ENCODE measurements around the gene ARSI.

The ARSI gene
- long read RNA-seq, partial matches to known transcripts, result 0 of 1 reads
- long read RNA-seq, other reads (novel, unspliced or antisense), result 1 of 1 reads

DNA sequence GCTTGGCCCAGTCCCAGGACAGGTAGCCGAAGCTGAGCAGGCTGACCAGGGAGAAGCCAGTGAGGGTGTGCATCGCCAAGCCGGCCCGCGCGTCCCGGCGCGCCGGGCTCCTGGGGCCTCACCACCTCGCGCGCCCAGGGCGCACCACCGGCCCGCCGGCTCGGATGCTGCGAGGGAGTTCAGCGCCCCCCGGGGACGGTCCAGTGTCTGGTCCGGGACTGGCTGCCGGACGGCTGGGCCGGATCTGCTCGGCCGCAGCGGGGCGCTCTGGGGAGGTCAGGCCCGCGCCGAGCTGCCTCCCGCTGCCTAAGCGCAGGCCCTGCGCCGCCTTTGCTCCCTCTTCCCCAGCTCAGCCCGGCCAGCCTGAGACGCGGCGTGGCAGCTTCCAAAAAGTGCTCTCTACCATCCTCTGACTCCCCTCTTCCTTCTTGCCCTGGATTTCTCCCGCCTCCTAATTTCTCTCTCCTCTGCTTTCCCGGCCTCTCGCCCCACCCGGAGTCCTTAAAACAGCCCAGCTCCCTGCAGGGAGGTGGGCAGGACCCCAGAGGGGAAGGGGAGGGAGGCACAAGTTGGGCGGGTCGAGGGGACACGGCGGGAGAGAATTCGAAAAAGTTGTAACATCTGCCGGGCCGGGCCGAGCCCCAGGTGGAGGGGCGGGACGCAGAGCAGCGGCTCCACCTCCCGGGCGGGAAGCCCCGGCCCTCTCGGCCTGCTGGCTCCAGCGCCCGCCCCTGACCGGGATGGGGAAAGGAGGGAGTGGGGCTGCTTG lies at the start of gene ARSI:
ARSI (minus strand) TSS at position 605 of the 769 bp plus-strand sequence; CDS start at position 73, 532 bp downstream.
- Histone ChIP-seq H3K27me3 (ENCODE audit: insufficient read depth, poor library complexity, severe bottlenecking) (peaks cover 36% of the 10 kb centered on the region), H3K4me3 (replicated peaks; ENCODE audit: insufficient read depth, low read length) (no peak within 1 kb of the TSS), H3K27ac (replicated peaks) (no peak within 1 kb of the TSS)
- no peak for TF ChIP-seq POLR2AphosphoS5 (IDR thresholded peaks at IDR 0.05; ENCODE audit: low read depth)
- TF ChIP-seq GABPA (IDR thresholded peaks at IDR 0.05; ENCODE audit: low read depth), result no peak
- TF ChIP-seq SPI1 (IDR thresholded peaks at IDR 0.05; ENCODE audit: borderline replicate concordance, low read depth), result no peak
- TF ChIP-seq, protein P1, sequence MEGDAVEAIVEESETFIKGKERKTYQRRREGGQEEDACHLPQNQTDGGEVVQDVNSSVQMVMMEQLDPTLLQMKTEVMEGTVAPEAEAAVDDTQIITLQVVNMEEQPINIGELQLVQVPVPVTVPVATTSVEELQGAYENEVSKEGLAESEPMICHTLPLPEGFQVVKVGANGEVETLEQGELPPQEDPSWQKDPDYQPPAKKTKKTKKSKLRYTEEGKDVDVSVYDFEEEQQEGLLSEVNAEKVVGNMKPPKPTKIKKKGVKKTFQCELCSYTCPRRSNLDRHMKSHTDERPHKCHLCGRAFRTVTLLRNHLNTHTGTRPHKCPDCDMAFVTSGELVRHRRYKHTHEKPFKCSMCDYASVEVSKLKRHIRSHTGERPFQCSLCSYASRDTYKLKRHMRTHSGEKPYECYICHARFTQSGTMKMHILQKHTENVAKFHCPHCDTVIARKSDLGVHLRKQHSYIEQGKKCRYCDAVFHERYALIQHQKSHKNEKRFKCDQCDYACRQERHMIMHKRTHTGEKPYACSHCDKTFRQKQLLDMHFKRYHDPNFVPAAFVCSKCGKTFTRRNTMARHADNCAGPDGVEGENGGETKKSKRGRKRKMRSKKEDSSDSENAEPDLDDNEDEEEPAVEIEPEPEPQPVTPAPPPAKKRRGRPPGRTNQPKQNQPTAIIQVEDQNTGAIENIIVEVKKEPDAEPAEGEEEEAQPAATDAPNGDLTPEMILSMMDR (IDR thresholded peaks at IDR 0.05; ENCODE audit: insufficient read depth, low read length), result no peak
- TF ChIP-seq, protein P2, sequence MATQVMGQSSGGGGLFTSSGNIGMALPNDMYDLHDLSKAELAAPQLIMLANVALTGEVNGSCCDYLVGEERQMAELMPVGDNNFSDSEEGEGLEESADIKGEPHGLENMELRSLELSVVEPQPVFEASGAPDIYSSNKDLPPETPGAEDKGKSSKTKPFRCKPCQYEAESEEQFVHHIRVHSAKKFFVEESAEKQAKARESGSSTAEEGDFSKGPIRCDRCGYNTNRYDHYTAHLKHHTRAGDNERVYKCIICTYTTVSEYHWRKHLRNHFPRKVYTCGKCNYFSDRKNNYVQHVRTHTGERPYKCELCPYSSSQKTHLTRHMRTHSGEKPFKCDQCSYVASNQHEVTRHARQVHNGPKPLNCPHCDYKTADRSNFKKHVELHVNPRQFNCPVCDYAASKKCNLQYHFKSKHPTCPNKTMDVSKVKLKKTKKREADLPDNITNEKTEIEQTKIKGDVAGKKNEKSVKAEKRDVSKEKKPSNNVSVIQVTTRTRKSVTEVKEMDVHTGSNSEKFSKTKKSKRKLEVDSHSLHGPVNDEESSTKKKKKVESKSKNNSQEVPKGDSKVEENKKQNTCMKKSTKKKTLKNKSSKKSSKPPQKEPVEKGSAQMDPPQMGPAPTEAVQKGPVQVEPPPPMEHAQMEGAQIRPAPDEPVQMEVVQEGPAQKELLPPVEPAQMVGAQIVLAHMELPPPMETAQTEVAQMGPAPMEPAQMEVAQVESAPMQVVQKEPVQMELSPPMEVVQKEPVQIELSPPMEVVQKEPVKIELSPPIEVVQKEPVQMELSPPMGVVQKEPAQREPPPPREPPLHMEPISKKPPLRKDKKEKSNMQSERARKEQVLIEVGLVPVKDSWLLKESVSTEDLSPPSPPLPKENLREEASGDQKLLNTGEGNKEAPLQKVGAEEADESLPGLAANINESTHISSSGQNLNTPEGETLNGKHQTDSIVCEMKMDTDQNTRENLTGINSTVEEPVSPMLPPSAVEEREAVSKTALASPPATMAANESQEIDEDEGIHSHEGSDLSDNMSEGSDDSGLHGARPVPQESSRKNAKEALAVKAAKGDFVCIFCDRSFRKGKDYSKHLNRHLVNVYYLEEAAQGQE (IDR thresholded peaks at IDR 0.05; ENCODE audit: insufficient replicate concordance, low read depth), result no peak
- DNase-seq (ENCODE audit: low read depth in 1 of 2, low spot score in 1 of 2), result no peak

DNA sequence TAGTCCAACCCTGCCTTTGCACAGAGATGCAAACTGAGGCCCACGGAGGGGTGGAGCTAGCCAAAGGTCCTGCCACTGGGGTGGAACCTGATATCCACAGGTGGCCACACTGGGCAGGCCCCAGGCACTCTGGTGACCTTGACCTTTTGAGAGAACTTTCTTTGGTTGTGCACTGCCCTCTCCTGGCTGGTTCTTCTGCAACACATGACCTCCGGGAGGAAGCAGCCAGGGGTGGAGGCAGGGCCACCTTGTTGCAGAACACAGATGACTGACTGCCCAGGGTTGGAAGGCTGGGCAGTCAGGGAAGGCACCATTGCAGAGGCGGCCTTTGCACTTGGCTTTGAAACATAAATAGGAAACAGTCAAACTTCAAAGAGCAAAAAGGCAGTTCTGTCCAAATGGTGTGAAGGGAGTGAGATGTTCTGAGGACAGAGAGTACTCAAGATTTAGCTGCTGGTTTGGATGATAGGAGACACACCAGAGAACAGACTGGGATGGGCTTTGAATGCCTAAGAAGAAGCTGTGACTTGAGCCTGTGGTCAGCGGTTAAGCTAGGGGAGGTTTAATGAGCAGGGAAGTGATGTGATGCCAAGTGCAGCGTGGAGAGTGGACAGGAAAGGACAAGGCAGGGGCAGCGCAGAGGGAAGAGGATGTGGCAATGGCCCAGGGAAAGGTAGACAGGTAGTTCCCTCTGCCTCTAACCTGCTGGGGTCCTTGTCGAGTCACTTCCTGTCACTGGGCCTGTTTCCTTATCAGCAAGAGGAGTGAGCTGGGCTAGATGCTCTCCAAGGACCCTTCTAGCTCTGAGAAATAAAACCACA lies 48.0 kb upstream of the ARSI start:
- no peaks in the 10 kb centered on the region for H3K27me3 ChIP-seq (ENCODE audit: insufficient read depth, poor library complexity, severe bottlenecking)
- DNase-seq (ENCODE audit: low read depth in 1 of 2, low spot score in 1 of 2), result peak; percentile 50 to 70
- no peak overlapping the region for H3K27ac ChIP-seq (replicated peaks)
- no peak overlapping the region for H3K4me3 ChIP-seq (replicated peaks; ENCODE audit: insufficient read depth, low read length)
- TF ChIP-seq, protein P2 (IDR thresholded peaks at IDR 0.05; ENCODE audit: insufficient replicate concordance, low read depth), result no peak
- TF ChIP-seq SPI1 (IDR thresholded peaks at IDR 0.05; ENCODE audit: borderline replicate concordance, low read depth), result peak; percentile 29; the same call in 1 of the 2 replicates
- TF ChIP-seq POLR2AphosphoS5 (IDR thresholded peaks at IDR 0.05; ENCODE audit: low read depth), result no peak
- TF ChIP-seq GABPA (IDR thresholded peaks at IDR 0.05; ENCODE audit: low read depth), result no peak
- TF ChIP-seq, protein P1 (IDR thresholded peaks at IDR 0.05; ENCODE audit: insufficient read depth, low read length), result peak; percentile 55

- Histone ChIP-seq H3K4me3 (replicated peaks; ENCODE audit: insufficient read depth, low read length) (no peak overlapping the region), H3K27ac (replicated peaks) (no peak overlapping the region), H3K27me3 (ENCODE audit: insufficient read depth, poor library complexity, severe bottlenecking) (no peaks in the 10 kb centered on the region)
- no peak for DNase-seq (ENCODE audit: low read depth in 1 of 2, low spot score in 1 of 2)
- no peak for TF ChIP-seq POLR2AphosphoS5 (IDR thresholded peaks at IDR 0.05; ENCODE audit: low read depth)
- TF ChIP-seq, protein P2 (IDR thresholded peaks at IDR 0.05; ENCODE audit: insufficient replicate concordance, low read depth), result no peak
- TF ChIP-seq SPI1 (IDR thresholded peaks at IDR 0.05; ENCODE audit: borderline replicate concordance, low read depth), result no peak
- no peak for TF ChIP-seq GABPA (IDR thresholded peaks at IDR 0.05; ENCODE audit: low read depth)
- TF ChIP-seq, protein P1 (IDR thresholded peaks at IDR 0.05; ENCODE audit: insufficient read depth, low read length), result no peak
Observed at GRCh38 chr5:150349681-150350275, 47.1 kb upstream of the ARSI start.
